Mucosa of gallbladder (tissue), 1 donor: Measurements from ENCODE around the gene SPTBN1. TPM values are rescaled to one million over a fixed set of nuclear protein-coding genes. Genes with fewer than 3 reads are reported as not detected.
"Not testable (repeated sequence)": the region's sequence is repeated elsewhere in the genome, so short reads cannot be mapped to it uniquely, and the experiment has no call there.

ENCODE experiments used
- DNase-seq: peaks from one replicate; pipeline ENCODE4 v3.0.0-alpha.2; 2020; ENCODE audit warnings: low spot score
- total RNA-seq: library from RNA; stranded (reverse); gene quantifications from one replicate; pipeline ENCODE4 v1.2.1, GENCODE V29; 2021
- donor health status: DM: no; HTN: no; CAD: no.

The SPTBN1 gene
- total RNA-seq, 1 donor from 2014 or later: 433 TPM

GRCh38 chr2:54502731-54503130, 46.6 kb downstream of the SPTBN1 start:
- no peak for DNase-seq

DNA sequence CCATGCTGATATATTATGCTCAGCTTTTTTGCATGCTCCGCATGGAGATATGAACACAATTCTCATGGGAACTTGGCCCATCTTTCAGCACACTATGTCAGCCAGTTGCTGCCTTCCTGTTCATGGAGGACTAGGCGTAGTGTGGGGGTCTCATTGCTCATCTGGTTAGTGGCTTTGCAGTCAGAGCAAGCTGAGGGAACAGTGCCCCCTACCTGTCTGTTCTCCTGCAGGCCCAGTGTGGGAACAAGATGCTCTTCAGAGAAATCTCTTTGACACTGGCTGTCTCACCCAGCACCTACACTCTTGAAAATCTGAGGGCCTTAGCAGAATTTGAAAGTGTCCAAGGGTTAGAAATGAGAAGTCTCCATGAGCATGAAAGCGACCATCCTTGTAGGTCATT, 47.1 kb downstream of the SPTBN1 start:
- no peak for DNase-seq

GRCh38 chr2:54503828-54504227, 47.7 kb downstream of the SPTBN1 start:
- no peak for DNase-seq

DNA sequence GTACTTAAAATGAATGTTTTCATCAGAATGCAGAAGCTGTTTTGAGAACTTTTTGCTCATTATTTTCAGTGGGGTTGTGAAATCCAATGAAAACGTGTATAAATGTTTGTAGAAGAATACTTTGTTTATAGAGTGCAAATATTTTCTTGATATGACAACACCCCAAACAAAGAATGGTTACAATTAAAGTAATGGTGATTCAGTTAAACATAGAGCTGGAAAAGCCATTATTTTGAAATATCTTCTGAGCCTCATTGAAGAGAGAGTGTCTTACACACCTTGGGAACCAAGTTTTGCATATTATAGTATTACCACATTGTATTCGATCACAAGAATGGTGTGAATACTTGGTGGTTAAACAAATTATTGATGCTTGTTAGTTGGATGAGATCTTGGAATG, 48.7 kb downstream of the SPTBN1 start:
- no peak for DNase-seq

DNA sequence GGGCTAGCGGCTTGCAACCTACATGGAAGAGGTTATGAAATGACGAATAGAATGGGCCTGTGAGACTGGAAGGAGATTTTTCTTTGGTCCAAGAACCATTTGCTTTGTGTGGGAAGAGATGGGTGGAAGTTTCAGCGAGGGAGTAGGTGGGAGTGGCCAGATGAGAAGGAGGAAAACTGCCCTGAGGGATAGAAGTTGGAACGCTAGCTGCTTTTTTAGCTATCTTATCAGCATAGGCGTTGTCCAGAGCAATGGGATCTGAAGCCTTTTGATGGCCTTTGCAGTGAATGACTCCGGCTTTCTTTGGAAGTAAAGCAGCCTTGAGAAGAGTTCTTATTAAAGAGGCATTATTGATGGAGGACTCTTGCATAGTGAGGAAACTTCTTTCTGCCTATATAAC, 52.4 kb downstream of the SPTBN1 start:
- no peak for DNase-seq

DNA sequence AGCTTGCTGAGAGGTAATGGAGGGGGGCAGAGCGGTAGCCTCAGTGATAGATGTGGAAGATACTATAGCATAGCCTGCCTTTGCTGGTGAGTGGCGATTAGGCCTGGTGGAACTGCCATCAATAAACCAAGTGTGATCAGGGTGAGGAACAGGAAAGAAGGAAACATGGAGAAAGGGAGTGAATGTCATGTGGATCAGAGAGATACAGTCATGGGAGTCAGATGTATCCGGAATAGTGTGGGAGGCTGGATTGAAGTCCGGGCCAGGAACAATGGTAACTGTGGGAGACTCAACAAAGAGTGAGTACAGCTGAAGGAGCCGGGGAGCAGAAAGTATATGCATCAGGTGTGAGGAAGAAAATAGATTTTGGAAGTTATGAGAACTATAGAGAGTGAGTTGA, 52.9 kb downstream of the SPTBN1 start:
- not testable (repeated sequence) for DNase-seq

DNA sequence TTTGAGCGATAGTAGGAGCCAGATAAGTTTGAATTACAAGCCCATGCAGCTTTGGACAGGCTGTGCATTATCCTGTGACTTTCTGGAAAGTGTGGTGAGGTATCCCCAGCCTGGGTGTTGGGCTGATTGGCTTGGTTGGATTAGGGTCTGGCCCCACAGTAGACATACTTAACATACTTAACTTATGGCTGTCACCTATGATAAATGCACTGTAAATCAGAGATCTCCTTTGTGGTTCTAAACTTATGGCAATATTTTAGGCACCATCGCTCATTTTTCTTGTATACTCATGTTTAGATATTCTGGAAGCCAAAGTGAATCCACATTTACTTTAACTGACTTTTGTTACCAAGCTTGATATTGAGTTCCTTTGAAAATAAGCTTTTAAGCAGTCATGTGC, 54.8 kb downstream of the SPTBN1 start:
- no peak for DNase-seq

DNA sequence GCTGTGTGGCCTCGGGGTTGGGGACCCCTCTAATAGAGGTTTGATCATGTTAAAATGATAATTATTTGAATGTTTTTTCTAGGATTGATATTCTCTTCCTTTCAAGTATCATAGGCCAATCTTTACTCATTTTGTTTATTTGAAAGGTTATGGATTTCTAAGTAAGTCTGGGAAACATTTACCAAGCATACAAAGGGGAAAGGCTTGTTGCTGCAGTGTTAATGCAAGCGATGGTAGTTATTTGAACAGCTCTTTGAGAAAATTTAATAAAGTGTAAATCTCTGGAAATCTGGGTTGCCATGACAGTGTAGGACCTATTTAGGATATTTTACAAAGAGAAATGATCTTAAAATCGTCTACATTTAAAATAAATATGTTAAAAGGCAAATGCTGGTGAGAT, 56.1 kb downstream of the SPTBN1 start:
- DNase-seq: no peak

GRCh38 chr2:54512663-54513362, 56.7 kb downstream of the SPTBN1 start:
- no peak for DNase-seq

GRCh38 chr2:54513363-54513715, 57.2 kb downstream of the SPTBN1 start:
- no peak for DNase-seq

GRCh38 chr2:54514822-54515569, 58.9 kb downstream of the SPTBN1 start:
- DNase-seq: no peak

DNA sequence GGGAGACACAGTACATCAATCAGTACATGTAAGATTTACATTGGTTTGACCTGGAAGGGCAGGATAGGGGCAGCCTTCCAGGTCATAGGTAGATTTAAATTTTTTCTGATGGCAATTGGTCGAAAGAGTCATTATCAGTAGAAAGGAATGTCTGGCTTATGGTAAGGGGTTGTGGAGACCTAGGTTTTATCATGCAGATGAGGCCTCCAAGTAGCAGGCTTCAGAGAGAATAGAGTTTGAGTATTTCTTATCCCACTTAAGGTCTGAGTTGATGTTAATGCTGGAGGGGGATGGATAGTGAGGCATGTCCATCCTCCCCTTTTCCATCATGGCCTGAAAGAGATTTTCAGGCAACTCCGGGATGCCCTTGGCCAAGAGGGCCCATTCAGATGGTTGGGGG, 60.7 kb downstream of the SPTBN1 start:
- no peak for DNase-seq

DNA sequence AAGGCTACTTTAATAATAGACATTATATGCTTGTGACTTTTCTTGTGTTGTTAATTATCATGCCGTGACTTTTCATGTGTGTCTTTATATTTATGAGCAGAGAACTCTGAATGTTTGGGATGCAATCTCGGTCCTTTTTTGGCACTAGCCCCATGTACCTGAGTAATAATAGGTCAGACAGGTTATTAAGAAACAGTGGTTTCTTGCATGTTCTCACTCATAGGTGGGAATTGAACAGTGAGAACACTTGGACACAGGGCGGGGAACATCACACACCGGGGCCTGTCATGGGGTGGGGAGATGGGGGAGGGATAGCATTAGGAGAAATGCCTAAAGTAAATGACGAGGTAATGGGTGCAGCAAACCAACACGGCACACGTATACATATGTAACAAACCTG, 61.9 kb downstream of the SPTBN1 start:
- DNase-seq: not testable (repeated sequence)

- DNase-seq: no peak
Observed at GRCh38 chr2:54518430-54518829, 62.3 kb downstream of the SPTBN1 start.

DNA sequence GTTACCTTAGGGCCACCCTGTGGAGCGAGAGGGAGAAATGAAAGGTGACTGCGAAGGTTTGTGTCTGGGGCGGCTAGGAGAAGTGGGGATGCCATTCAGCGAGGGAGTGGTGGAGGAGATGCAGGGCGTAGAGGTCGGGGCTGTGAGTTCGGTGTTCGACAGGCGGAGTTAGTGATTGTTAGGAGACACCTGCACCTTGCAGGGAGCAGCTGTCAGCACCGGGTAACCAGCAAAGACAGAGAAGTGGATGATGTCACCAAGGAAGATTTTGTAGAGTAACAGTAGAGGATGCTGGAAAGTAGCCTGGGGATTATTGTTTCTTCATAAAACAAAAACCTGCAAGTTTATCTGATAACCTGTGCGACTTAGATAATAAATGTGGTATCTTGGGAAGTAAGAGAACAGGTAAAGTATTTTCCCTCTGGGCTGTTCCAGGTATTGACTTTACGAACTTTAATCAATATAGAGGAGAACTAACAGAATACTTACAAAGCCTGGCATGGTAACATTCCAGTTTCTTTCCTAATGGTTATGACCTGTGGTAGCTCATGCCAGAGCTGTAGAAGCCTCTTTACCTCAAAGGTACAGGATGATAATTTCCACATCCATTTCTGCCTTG, 63.8 kb downstream of the SPTBN1 start:
- DNase-seq: no peak

DNA sequence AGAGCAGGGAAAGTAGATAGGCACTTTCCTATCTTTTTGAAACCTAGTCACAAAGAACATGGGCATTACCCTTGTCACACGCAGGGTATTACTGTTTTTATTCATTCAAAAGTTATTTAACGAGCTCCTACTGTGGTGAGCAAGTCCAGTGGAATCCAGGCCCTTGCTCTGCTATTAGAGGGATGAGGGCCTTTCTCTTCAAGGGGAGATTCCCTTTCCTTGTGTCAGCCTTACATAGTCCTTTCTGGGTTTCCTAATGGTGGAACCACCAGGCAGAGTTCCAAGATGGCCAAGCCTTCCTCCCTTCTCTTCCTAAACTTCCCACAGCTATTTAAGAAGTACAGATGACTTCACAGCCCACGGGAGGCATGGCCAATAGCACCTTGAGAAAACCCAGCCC, 64.6 kb downstream of the SPTBN1 start:
- no peak for DNase-seq

GRCh38 chr2:54522624-54523281, 66.6 kb downstream of the SPTBN1 start:
- DNase-seq: peak; percentile 63

- no peak for DNase-seq
Observed at GRCh38 chr2:54523324-54523959, 67.3 kb downstream of the SPTBN1 start.

DNA sequence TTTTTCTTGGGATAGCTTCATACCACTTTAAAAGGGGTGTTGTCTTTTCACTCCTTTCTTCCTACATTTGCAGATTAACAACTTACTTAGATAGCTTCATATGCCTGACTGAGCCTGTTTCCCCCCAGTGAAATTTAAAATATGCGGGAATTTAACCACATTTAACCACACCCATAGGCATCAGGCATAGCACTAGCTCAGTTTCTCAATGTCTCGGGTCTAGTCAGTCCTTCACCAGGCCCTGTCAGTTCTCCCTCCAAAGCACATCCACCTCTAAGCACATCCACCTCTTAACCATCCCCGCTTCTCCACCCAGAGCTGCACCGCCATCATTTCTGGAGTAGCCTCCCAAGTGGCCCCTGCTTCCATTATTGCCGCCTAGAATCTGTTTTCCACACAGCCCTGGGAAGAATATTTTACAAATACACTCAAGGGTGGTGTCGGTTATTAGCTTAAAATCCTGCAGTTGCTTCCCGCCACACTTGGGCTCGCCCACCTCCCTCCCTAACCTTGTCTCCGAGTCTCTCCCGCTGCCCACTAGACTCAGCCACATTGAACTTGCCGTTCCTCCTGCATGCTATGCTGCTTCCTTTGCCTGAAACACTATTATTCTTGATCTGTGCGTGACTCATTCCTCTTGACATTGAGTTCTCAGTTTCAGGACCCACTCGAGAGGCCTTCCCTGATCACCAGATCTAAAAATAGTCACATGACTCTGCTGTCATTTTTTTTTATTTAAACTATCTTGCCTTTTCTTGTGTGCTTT, 68.3 kb downstream of the SPTBN1 start:
- DNase-seq: no peak

DNA sequence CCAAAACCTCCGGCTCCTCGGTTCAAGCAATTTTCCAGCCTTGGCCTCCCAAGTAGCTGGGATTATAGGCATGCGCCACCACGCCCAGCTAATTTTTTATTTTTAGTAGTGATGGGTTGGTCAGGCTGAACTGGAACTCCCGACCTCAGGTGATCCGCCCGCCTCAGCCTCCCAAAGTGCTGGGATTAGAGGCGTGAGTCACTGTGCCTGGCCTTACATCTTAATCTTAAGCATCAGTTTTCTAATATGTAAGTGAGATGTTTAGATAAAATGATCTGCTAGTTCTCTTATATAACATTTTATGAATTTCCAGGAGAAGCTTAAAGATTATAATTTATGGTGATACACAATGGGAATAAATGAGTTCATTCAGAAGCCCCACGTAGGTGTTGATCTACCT, 69.2 kb downstream of the SPTBN1 start:
- no peak for DNase-seq

GRCh38 chr2:54526226-54526879, 70.2 kb downstream of the SPTBN1 start:
- no peak for DNase-seq
